Suppressor macrophage treated with lipopolysaccharide for 4 hours (primary cell): ENCODE results near the gene KLHL29.
A peak's percentile ranks its signal among the peaks of the same experiment; 100 is the strongest.
"Not testable (repeated sequence)": the region's sequence is repeated elsewhere in the genome, so short reads cannot be mapped to it uniquely, and the experiment has no call there.

Experiments
- DNase-seq: peaks from one replicate; pipeline ENCODE4 v3.0.0-alpha.2; 2020

Gene KLHL29

DNA sequence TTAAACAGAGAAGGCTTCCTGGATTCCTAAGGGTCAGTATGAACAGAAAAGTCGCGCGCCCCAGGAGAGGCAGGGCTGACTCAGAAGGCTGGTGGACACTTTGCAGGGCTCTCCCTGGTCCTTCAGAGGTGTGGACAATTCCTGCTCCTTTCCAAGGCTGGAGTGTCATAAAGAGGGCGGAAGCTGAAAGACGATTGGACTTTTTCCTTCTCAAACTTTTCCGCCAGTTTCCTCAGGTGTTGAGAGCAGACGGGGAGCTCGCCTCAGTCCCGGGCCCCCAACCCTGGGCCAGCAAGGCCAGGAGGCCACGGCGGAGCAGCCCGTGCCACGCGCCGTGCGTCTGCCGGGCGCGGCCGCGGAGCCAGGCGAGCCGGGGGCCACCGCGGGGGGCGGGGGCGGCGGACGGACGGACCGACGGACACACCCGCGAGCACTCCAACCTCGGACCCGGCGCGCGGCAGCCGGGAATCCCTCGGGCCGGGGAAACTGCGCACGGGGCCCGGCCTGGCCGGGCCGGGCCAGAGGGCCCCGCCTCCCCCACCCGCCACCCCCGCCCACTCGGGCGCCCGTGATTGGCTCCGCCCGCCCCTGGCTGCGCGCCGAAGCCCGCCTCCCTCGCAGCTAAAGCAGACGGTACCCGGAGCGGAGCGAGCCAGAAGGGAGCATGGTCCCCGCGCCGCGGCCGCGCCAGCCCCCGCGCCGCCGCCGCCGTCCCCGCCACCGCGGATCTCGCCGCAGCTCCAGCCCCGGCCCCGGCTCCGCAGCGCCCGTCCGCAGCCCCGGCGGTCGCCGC lies at the start of gene KLHL29:
Gene KLHL29 (plus strand): TSS at position 629 of the 793 bp plus-strand sequence. CDS start 177,018 bp downstream, outside the sequence.
- DNase-seq: peak; percentile 61

DNA sequence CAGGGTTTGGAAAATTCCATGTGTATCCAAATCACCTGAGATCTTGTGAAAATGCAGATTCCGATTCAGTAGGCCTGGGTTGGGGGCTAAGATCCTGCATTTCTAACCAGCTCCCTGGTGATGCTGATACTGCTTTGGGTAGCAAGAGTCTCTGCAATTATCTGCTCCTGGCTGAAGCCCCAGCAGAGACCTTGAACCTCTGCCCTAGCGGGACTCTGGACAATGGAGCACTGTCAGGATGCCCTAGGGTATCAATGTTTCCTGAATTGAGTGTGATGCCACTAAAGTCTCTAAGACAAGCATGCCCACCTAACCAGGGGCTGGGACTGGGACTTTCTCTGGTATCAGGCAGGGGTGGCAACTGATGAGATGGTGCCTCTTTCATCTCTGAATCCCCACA lies 49.4 kb upstream of the KLHL29 start:
- no peak for DNase-seq

GRCh38 chr2:23342075-23342474 lies 42.9 kb upstream of the KLHL29 start:
- no peak for DNase-seq

GRCh38 chr2:23346029-23346428 lies 39.0 kb upstream of the KLHL29 start:
- no peak for DNase-seq

DNA sequence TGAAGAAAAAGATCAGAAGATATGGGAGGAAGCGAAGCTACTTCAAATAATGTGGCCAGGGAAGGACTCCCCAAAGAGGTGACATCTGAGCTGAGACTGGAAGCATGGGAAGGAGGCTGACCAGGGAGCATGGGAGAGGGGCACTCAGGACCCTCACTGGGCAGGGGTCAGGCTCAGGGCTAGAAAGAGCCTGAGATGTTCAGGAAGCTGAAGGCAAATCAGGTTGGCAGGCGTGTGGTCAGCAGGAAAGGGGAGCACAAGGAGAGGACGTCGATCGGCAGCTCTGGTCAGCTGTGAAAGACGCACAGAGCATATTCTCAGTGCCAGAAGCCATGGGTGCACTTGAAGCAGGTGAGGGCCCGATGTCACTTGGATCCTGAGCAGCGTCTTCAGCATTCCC lies 38.2 kb upstream of the KLHL29 start:
- DNase-seq: no peak

- no peak for DNase-seq
Observed at GRCh38 chr2:23347471-23348092, 37.4 kb upstream of the KLHL29 start.

- not testable (repeated sequence) for DNase-seq
Observed at GRCh38 chr2:23348093-23348481, 36.9 kb upstream of the KLHL29 start.

GRCh38 chr2:23349508-23349907 lies 35.5 kb upstream of the KLHL29 start:
- DNase-seq: no peak

DNA sequence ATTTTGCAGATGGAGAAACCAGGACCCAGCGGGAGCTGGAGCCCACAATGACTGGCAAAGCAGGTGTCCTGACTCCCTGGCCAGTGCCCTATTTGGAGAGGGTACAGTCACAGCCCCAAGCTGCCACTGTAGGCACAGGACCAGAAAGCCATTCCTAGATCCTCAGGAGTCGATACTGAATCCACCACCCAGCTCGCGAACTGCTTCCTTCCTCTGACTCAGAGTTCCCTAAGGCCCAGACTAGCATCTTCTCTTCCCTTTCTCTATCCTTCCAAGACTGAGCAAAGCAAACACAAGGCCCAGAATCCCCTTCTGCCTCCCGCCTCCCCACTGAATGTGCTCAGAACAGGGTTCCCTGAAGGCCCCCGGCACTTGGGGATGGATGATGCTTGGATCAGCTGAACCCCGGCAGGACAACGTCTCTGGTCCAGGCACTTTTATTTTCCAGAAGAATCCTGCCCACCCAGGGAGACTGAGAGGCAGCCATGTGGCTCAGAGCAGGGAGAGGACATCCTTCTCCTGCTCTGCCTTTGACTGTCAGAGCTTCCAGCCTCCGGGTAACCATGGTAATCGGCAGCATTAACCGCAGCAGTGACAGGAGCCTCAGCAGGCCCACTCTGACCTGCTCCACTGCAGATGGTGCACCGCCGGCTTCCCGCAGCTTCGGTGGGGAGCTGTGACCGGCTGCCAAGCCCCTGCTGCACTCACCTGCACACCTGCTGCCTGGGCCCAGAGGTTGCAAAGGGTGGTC lies 34.8 kb upstream of the KLHL29 start:
- no peak for DNase-seq

GRCh38 chr2:23350792-23351355 lies 34.1 kb upstream of the KLHL29 start:
- no peak for DNase-seq

GRCh38 chr2:23351388-23352141 lies 33.4 kb upstream of the KLHL29 start:
- peak; percentile 68 for DNase-seq

DNA sequence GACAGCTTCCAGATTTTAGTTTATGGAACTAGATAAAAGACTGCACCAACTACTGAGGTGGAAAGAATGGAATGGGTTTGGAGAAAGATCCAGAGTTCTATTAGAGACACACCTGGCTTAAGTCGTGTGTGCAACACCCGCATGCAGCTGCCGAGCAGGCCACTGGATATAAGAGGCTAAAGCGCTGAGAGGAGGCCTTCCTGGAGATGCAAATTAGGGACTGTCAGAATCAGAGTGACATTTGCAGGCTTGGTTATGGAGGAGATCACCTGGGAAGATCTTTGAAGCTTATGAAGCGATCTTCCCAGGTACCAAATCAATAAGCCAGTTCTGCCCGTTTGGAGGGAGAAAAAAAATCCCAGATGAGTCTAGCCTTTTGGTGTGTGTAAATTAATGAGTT lies 30.4 kb upstream of the KLHL29 start:
- no peak for DNase-seq

DNA sequence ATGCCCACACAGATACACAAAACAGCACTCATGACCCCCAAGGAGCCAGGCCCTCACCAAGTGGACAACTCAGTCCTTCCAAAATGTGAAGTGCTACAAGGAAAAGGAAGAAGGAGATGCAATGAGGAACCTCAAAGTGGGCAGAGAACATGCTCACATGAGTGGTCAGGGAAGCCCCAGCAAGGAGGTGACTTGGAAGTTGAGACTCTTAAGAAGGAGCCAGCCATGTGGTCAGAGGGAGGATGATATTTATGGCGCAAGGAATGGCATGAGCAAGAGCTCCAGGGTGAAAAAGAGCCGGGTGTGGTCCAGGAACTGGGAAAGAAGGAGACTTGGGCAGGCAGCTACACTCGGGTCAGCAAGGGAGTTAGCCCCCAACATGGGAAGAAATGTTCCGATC lies 30.0 kb upstream of the KLHL29 start:
- DNase-seq: peak; percentile 11

DNA sequence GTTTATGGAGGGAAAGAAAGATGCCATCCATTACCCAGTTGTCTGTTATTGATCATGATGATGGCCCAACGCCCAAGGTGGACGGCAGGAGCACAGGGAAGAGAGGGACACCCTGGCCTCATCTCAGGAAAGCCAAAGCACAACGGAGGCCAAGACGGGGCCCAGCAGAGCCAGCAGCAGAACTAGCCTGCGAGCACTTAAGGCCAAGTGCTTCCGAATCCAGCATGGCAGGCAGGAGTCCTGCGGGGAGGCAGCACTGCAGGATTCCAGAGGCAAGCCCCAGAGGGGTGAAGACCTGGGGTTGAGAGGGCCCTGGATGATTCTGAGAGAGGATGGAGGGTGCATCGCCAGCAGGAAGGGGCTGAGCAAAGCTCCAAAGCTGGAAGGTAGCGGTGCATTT lies 28.3 kb upstream of the KLHL29 start:
- DNase-seq: no peak

- DNase-seq: no peak
Observed at GRCh38 chr2:23359631-23360567, 25.1 kb upstream of the KLHL29 start.

DNA sequence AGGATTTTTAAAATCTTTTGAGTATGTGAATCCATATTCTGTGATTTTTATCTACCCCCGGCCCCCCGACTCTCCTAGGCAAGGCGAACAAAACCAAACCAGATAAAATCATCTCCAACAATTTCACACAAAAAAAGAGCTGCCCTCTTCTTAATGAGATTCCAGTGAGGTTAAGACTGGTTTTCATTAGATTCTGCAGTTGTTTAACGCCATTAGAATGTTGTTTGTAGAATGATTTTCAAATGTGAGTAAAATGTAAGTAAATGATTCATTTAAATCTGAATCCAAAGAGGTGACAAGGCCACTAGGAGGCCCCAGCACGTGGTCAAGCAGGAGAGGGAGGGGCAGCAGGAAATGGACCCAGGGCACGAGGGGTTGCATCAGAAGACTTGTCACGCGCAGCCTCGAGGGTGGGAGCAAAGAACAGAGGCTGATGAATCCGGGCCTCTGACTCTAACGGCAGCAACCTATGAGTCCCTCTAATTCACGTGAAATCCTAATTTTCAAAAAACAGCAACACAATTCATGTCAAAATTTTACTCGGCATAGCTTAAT lies 24.3 kb upstream of the KLHL29 start:
- DNase-seq: peak; percentile 33

DNA sequence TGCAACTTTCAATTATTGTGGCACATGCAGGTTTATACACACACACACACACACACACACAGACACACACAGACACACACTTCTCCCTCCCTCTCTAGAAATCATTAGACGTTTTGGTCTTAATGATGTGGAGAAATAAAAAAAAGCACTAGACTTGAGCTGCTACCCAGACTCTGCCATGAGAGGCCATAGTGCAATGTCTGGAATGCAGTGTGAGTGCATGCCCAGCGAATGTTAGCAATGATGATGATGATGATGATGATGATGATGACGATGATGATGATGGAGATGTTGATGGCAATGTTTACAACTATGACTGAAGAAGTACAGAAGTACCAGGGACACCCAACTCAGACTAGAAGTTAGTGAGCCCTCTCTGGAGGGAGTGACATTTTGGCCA lies 23.8 kb upstream of the KLHL29 start:
- DNase-seq: no peak

GRCh38 chr2:23363268-23363667 lies 21.7 kb upstream of the KLHL29 start:
- no peak for DNase-seq

DNA sequence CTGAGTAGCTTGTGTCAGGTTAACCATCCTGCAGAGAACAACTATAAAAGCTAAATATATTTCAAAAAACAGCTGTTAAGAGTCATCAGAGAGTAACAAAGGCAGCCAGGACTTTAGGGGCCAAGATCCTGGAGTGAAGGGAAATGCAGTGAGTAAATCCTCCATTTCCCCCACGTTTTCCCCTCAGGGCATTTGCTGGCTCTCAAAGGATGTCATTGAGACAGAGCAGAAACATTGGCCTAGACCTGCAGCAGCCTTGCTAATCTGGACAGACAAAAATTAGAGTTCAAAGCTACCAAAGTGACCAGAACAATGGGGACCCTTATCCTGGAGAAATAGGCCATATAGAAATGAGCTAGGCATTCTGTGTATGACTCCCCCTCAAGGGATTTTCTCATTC lies 21.1 kb upstream of the KLHL29 start:
- DNase-seq: no peak

- no peak for DNase-seq
Observed at GRCh38 chr2:23366720-23367119, 18.3 kb upstream of the KLHL29 start.

GRCh38 chr2:23367760-23368159 lies 17.2 kb upstream of the KLHL29 start:
- no peak for DNase-seq
